NCI-H2107 treated with DMSO at 0.1 percent for 48 hours (cell line): ENCODE data around the gene SPACDR.

Experiments used
- DNase-seq: peaks from one replicate; lab custom pipeline; 2025; ENCODE audit not compliant: unreplicated experiment; lab: John Stamatoyannopoulos, UW

SPACDR gene

GRCh38 chr7:100437150-100438100 lies 26.6 kb downstream of the SPACDR start:
- no peak for DNase-seq

GRCh38 chr7:100435401-100436304 lies 28.4 kb downstream of the SPACDR start:
- no peak for DNase-seq

DNA sequence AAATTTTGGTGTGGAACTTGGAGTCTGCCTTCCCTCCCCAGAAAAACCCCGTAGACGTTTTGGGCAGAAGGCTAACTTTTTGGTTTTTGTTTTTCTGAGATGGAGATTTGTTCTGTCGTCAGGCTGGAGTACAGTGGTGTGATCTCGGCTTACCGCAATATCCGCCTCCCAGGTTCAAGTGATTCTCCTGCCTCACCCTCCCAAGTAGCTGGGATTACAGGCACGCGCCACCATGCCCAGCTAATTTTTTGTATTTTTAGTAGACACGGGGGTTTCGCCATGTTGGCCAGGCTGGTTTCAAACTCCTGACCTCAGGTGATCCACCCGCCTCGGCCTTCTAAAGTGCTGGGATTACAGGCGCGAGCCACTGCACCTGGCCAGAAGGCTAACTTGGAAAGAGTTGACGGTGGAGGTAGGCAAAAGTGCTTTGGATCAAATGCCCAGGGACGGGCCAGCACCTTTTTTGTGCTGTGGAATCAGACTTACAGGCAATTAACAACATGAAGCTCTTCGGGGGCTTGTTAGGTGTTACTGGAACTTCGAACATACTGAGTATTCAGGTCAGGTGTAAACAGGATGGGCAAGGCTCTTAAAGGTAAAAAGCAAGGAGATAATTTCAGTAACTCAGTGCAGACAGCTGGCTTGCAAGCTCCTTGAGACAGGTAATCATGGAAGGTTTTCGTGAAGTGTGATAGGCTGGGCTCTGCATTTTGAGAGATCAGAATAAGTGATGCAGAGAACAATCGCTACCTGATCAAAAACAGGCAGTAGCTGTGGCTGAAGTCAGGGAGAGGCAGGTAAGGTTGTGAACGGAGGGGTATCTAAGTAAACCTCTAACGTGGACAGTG lies 29.5 kb downstream of the SPACDR start:
- DNase-seq = no peak

DNA sequence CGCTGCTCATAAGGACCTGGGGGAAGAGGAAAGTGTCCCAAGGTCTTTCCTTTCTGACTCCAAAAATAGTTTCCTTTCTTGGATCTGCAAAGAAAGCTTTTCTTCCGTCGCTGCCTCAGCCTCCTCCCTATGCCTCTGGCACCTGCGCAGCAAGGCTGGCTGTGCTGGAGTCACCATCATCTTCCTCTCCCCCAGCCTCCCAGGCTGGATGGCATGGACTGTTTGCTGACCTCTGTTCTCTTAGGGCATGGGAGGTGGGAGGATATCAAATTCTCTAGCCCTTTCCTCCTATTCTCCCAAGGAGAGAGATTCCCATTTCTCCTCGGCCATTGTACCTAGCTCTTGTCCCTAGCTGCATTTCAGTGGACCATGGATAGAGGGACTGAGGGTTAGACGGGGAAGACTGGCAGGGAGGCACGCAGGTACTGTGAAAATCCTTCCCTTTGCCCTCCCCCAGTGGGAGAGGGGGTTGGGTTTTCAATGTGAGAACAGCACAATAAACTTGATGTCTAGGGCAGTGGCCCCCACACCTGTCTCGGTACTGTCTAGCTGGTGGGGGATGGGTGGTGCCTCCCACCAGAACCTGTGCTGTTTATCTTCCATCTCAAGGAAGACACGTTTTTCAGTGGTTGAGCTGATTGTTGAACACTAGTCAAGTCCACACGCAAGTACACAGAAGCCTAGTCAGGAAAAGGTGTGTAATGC lies 30.3 kb downstream of the SPACDR start:
- no peak for DNase-seq

- DNase-seq = no peak
Measured at GRCh38 chr7:100433276-100433591, 30.8 kb downstream of the SPACDR start.

GRCh38 chr7:100432621-100433275 lies 31.3 kb downstream of the SPACDR start:
- DNase-seq = no peak

DNA sequence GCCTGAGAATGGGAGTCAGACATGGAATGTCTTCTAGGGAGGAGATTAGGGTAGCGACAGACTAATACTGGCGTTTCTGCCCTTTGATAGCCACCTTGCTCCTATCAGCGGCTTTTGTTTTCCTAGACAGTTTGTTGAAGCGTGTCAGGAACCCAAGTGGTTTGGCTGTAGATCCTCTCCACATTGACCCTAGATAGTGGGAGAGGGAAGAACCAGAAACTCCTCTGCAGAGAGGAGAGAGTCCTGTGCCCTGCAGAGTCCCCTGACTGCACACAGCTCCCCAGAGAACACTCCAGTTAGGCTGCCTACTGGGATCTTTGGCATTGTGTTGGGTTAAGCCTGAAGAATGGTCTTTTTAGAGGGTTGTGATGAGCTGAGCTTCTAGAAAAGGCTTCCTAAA lies 32.0 kb downstream of the SPACDR start:
- DNase-seq = no peak

- DNase-seq = no peak
Measured at GRCh38 chr7:100431286-100431735, 32.7 kb downstream of the SPACDR start.

GRCh38 chr7:100430493-100431285 lies 33.4 kb downstream of the SPACDR start:
- DNase-seq = no peak

GRCh38 chr7:100429637-100430492 lies 34.2 kb downstream of the SPACDR start, which contains the start of gene MEPCE:
Gene MEPCE (plus strand): TSS chr7:100429831. CDS start chr7:100430019, 188 bp downstream.
- peak; percentile 94 for DNase-seq

GRCh38 chr7:100428967-100429636 lies 35.0 kb downstream of the SPACDR start:
- DNase-seq = peak; percentile 99

GRCh38 chr7:100428199-100428966 lies 35.7 kb downstream of the SPACDR start, which contains the start of gene ZCWPW1:
Gene ZCWPW1 (minus strand): TSS chr7:100428703. CDS start chr7:100420649, 8,054 bp downstream.
- DNase-seq = peak; percentile 94

DNA sequence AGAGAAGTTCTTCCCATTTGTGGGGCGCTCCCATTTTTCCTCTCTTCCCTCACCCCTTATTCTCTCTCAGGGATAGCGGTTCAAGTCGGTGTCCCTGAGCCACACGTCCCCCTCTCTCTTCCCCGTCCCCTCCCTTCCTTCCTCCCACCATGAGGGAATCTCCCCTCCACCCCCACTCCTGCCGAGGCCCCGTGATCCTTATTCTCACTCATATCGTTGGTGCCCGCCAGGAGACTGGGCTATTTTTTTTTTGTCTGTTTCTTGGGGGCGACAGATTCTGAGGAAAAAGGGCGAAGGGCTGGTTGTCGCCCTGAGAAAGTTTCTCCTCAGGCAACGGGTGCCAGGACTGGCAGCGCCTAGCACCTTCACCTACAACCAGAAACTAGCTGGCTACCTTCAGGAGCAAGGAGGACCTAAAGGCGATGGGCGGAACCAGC lies 36.3 kb downstream of the SPACDR start:
- DNase-seq = no peak

DNA sequence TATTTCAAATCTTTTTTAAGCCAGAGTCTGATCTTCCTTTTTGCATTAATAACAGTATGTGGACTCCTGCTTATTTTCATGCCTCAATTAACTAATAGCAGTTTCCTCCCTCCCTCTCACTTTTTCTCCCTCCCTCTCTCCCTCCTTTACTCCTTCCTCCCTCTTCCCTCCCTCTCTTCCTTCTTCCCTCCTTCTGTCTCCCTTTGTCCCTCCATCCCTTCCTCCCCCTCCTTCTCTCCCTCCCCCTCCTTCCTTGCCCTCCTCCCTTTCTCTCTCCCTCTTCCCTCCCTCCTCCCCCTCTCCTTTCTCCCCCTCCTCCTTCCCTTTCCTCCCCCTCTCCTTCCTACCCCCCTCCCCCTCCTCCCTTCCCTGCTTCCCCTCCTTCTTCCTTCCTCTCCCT lies 37.5 kb downstream of the SPACDR start:
- DNase-seq = no peak

- DNase-seq = no peak
Measured at GRCh38 chr7:100425347-100425746, 38.7 kb downstream of the SPACDR start.

DNA sequence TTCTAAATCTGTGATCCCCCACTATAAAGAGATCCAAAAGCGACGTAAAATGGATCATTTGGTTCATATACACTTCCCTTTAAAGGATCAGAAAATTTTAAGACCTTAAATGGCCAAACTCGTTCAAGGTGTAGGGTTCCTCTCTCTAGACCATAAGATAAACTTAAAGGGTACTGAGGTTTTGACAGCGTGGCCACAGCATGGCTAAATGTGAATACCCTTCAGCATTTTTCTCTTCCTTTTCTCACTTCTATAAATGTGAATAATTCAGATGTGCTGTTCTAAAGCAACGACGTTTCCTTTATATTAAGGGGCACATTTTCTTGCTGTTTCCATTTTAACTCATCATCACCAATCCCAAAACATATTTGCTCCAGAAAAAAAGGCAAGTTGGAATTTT lies 40.7 kb downstream of the SPACDR start:
- no peak for DNase-seq
